HG02981 (cell line): ENCODE measurements around the gene IGFL3.
"Not testable (repeated sequence)": the region's sequence is repeated elsewhere in the genome, so short reads cannot be mapped to it uniquely, and the experiment has no call there.

Source experiments
- ATAC-seq: cut with Tn5 transposase; IDR thresholded peaks from one replicate; pipeline ENCODE4 v1.9.1; 2021; ENCODE audit warnings: mild to moderate bottlenecking, moderate library complexity; ENCODE audit not compliant: unreplicated experiment

The IGFL3 gene

DNA sequence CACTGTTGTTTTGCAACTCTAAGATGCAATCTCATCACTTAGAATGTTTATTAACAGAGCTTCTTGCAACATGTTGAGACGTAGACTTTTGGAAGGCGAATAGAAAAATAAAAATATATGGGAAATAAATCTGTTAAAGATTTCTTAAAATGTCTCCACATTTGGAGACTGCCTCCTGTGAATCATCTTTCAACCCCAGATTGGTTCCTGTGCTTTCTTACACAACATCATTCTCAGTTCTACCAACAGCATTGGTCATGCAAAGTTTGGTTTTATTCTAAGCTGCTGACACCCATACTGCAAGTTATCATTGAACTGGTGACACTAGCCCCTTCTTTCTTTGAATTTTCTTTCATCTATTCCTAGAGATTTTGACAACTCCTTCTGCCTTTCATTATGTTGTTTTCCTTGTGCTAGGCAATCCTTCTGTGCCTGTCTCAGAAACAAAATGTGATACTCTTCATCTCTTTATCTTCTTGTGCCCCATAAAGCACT, 1.6 kb upstream of the IGFL3 start:
- no peak for ATAC-seq

DNA sequence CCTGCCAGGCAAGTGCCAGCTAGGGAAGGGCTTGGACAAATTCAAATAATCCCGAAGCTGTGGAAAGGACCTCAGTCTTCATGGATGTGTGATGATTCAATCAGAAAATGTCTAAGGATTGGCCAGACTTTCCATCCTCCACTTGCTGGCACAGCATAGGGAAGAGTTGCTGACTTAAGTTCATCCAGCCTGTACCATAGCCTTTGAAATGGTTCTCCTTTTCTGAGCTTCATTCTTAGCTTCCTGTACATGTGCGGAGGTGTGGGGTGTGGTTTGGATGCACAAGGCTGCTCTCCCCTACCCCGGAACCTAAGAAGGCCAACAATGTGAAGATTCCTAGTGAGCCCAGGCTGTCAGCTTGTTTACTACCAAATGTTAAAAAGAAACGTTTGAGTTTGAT, 959 bp upstream of the IGFL3 start:
- ATAC-seq = no peak

GRCh38 chr19:46118136-46118535, 6.4 kb downstream of the IGFL3 start:
- no peak for ATAC-seq

GRCh38 chr19:46116121-46116520, 8.4 kb downstream of the IGFL3 start:
- ATAC-seq = no peak

- ATAC-seq = no peak
Measured at GRCh38 chr19:46115396-46116106, 8.9 kb downstream of the IGFL3 start.

GRCh38 chr19:46113726-46114125, 10.8 kb downstream of the IGFL3 start:
- no peak for ATAC-seq

DNA sequence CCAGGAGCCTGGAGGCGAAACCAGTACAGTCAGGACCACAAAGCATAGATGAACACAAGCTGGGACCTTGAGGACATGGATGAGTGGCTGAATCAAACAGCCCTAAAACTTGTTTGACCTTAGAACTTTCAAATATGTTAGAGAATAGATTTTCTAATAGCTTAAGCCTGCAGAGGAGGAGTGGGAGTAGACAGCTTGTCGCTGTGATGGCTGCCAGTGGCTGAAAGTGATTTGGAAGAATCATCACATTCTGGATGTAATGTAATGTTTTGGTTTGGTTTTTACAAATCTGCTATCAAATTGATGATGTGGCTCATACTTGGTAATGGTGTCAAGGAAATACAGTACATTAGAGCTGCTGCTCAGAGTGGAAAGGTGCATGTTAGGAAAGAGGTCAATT, 12.0 kb downstream of the IGFL3 start:
- no peak for ATAC-seq

- no peak for ATAC-seq
Measured at GRCh38 chr19:46111376-46111775, 13.1 kb downstream of the IGFL3 start.

DNA sequence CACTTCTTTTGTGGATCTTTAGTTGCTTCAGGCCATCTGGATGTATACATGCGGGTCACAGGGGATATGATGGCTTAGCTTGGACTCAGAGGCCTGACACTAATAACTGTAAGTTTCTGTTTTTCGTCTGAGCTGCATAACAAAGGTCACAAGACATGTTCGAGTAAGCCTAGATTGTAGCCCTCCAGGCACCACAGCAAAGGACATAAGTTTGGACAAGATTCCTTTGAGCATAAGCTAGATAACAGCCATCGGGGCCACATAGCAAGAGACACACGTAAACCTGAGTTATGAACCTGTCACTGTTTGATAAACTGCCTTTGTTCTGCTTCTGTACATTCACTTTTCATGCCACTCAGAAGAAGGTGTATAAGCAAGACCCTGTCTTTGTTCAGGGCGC, 14.6 kb downstream of the IGFL3 start:
- no peak for ATAC-seq

GRCh38 chr19:46107371-46107770, 17.1 kb downstream of the IGFL3 start:
- no peak for ATAC-seq

- not testable (repeated sequence) for ATAC-seq
Measured at GRCh38 chr19:46102333-46102732, 22.2 kb downstream of the IGFL3 start.

DNA sequence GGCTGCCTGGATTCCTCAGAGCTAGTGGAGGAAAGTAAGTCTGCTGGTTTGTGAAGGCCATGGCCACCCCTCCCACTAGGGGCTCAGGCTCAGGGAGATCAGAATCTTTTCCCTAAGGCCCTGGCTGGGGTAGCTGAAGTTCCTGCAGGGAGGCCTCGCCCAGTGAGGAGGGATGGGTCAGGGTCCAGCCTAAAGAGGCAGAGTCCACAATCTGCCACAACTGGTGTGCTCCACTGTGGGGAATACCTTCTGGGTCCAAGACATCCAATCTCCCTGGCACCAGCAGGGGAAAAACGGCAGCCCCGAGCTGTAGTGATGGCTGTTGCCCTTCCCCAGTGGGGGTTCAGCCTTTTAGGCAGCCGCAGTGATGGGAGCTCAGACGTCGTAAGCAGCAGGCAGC, 23.2 kb downstream of the IGFL3 start:
- no peak for ATAC-seq

DNA sequence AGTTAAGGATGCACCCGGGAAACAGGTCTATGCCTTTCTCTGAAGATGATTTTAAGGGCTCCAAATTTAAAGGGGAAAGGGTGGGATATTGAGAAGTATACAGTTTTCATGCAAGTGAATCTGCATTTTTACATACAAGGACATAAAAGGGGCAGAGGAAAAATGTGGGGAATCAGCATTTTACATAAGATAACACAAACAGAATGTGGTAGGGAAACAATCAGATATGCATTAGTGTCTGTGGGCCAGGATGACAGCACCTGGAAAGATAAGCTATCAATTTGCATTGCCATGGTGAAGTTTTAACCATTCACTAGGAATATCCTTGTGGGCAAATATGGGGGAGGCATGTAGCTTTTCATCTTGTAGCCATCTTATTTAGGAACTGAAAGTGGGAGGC, 24.1 kb downstream of the IGFL3 start:
- ATAC-seq = no peak

DNA sequence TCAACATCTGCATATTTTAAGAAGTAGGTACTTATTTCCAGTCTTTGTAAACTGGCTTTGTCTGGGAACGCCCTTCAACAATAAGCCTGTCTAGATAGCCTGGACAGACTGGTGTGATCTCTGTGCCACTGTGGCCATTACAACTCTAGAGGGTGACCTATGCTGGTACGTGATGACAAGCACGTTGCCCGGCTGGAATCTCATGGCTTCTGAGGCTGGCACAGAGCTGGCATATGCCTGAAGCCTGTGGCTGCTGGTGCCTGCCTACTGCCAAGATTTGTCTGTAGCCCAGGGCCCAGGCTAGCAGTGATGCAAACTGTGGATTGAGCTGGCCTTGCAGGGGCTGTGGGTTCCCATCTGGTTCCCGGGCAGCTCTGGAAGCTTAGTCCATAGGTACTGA, 34.0 kb downstream of the IGFL3 start:
- ATAC-seq = no peak

GRCh38 chr19:46089432-46089831, 35.1 kb downstream of the IGFL3 start:
- no peak for ATAC-seq

- no peak for ATAC-seq
Measured at GRCh38 chr19:46088101-46088500, 36.4 kb downstream of the IGFL3 start.

DNA sequence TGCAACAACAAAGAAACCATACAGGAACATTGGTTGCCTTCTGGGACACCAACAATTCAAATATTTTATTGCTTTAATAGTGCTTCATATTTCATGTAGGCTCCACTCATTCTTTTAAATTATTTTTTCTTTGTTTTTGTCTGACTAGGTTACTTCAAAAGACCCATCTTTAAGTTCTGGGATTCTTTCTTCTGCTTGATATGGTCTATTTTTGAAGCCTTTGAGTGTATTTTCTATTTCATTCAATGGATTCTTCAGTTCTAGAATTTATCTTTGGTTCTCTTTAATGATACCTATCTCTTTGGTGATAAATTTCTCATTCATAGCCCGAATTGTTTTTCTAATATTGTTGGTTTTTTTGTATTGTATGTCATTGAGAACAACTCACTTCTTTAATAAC, 38.6 kb downstream of the IGFL3 start:
- no peak for ATAC-seq

GRCh38 chr19:46082728-46083050, 41.8 kb downstream of the IGFL3 start:
- ATAC-seq = no peak

- no peak for ATAC-seq
Measured at GRCh38 chr19:46081928-46082727, 42.4 kb downstream of the IGFL3 start.

DNA sequence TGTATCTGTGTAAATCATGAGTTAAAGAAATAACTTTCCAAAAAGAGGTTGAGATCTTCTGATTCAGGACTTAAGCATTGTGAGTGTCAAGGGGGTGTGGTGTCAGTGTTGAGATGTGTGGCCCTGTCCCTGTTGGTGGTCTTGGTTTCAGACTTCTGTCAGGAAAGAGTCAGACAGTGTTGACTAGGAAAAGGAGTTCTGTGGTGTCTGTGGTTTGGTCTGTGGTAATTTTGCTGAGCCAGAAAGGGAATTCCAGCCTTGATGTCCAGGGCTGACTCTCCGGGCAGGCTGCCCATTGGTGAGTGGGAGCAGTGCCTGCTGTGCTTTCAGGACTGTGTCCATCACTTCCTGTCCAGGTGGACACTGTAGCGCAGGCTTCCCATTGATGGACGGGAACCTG, 43.9 kb downstream of the IGFL3 start:
- no peak for ATAC-seq

GRCh38 chr19:46079576-46079975, 44.9 kb downstream of the IGFL3 start:
- no peak for ATAC-seq

DNA sequence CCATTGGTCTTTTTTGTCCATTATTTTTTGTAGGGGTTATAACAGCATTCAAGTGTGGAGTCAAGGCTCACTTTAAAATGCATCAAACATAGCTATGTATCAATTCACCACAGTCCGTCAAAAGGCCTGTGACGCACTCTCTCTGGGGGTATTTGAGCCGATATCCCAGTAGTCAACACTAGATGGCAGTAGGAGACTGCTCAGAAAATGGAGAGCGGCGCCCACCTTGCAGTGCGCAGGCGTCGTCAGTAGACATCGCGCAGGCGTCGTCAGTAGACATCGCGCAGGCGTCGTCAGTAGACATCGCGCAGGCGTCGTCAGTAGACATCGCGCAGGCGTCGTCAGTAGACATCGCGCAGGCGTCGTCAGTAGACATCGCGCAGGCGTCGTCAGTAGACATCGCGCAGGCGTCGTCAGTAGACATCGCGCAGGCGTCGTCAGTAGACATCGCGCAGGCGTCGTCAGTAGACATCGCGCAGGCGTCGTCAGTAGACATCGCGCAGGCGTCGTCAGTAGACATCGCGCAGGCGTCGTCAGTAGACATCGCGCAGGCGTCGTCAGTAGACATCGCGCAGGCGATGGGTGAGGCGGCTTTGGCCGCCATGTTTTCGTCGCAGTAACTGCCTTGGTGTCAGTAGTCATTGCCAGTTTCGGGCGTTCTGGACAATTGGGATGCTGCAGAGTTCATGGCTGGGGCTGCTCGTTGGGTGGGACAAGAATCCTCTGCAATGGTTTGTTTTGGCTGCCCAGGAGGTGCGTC, 45.7 kb downstream of the IGFL3 start:
- ATAC-seq = not testable (repeated sequence)
